GM12891 (cell line): Measurements from ENCODE around the gene FSTL5.

Experiments
- PAX5 ChIP-seq: IDR thresholded peaks from 2 replicates; pipeline ENCODE4 v1.6.1; 2011; ENCODE audit warnings: low read length, moderate library complexity, mild to moderate bottlenecking; ENCODE audit not compliant: insufficient read depth, severe bottlenecking
- POLR2A ChIP-seq: IDR thresholded peaks from 2 replicates; pipeline ENCODE4 v1.6.1; 2011; ENCODE audit warnings: low read depth, low read length, control low read depth

DNA sequence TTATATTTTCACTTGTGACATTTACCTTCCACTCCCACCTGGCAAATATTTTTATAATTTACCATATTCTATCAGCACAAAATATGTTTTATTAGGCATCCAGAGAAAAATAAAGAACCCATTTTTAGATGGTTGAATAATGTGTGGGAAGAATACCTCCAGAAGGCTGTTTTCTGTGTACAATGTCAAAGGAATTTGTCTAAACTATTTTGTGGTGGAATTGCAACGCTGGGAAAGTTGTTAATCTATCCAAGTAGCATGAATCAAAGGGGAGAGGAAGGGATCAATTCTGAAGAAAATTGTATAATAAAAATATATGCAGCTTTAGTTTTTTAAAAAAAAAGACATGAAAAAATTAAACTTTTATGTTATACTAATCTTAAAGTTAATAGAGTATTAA is 706.5 kb downstream of the FSTL5 start:
- no peak for TF ChIP-seq POLR2A
- TF ChIP-seq PAX5: no peak
